Stomach (tissue), 4 donors: ENCODE measurements around the gene BBS9.

Source experiments
- EP300 ChIP-seq: sonication (generic); formaldehyde crosslinking; IDR thresholded peaks from one replicate; pipeline ENCODE4 v1.6.1; 2017; ENCODE audit warnings: antibody characterized with exemption
- TF ChIP-seq, protein P1 (sequence below), 7 experiments: fragments of 450-650 bp in 4 of 7; fragments of 200-600 bp in 3 of 7; sonication (generic) in 3 of 7; IDR thresholded peaks; one replicate each; pipeline ENCODE4 v1.5.1; 2016 to 2019; ENCODE audit warnings: antibody characterized with exemption in 7 of 7, control low read depth in 2 of 7, mild to moderate bottlenecking in 1 of 7

DNA sequence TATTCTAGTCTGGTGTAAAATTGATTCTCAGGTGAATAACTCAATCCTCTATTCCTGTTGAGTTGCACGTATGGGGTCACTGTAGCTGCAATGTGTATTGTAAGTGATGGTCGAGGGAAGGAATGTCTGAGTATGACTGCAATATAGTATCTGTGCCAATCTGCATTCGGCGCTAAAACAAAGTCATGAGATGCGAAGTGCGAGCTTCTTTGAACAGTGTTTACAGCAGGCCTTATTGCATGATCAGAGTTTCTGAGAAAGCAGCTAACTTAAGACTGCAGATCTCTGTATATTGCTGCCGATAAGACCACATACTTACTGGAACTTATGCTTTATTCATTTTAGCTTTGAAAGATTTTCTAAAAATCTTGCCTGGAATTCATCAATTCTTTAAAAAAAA, 434.3 kb downstream of the BBS9 start:
- TF ChIP-seq, protein P1, sequence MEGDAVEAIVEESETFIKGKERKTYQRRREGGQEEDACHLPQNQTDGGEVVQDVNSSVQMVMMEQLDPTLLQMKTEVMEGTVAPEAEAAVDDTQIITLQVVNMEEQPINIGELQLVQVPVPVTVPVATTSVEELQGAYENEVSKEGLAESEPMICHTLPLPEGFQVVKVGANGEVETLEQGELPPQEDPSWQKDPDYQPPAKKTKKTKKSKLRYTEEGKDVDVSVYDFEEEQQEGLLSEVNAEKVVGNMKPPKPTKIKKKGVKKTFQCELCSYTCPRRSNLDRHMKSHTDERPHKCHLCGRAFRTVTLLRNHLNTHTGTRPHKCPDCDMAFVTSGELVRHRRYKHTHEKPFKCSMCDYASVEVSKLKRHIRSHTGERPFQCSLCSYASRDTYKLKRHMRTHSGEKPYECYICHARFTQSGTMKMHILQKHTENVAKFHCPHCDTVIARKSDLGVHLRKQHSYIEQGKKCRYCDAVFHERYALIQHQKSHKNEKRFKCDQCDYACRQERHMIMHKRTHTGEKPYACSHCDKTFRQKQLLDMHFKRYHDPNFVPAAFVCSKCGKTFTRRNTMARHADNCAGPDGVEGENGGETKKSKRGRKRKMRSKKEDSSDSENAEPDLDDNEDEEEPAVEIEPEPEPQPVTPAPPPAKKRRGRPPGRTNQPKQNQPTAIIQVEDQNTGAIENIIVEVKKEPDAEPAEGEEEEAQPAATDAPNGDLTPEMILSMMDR (IDR thresholded peaks at IDR 0.05), result no peak
- no peak for TF ChIP-seq EP300
